Activated naive CD4-positive, alpha-beta T cell treated with Interleukin-2 at 50 U/mL for 16 hours (primary cell): ENCODE data around the gene ZBTB16.
A peak's percentile ranks its signal among the peaks of the same experiment; 100 is the strongest.

ENCODE experiments used
- DNase-seq: peaks from one replicate; pipeline ENCODE4 v3.0.0-alpha.2; 2020

ZBTB16 gene

GRCh38 chr11:114171257-114172054, 111.9 kb downstream of the ZBTB16 start:
- no peak for DNase-seq

GRCh38 chr11:114172055-114172861, 112.7 kb downstream of the ZBTB16 start:
- DNase-seq: no peak

GRCh38 chr11:114172871-114173444, 113.4 kb downstream of the ZBTB16 start:
- DNase-seq: no peak

GRCh38 chr11:114173843-114174242, 114.3 kb downstream of the ZBTB16 start:
- no peak for DNase-seq

GRCh38 chr11:114174712-114175495, 115.4 kb downstream of the ZBTB16 start:
- DNase-seq: no peak

GRCh38 chr11:114175706-114176105, 116.2 kb downstream of the ZBTB16 start:
- DNase-seq: no peak

GRCh38 chr11:114176321-114176720, 116.8 kb downstream of the ZBTB16 start:
- no peak for DNase-seq

GRCh38 chr11:114178656-114179055, 119.1 kb downstream of the ZBTB16 start:
- no peak for DNase-seq

- no peak for DNase-seq
These were observed 119.9 kb downstream of the ZBTB16 start for GRCh38 chr11:114179234-114179941.

- DNase-seq: no peak
These were observed 121.0 kb downstream of the ZBTB16 start for GRCh38 chr11:114180301-114181055.

GRCh38 chr11:114181195-114181594, 121.7 kb downstream of the ZBTB16 start:
- no peak for DNase-seq

GRCh38 chr11:114181752-114182151, 122.2 kb downstream of the ZBTB16 start:
- no peak for DNase-seq

- DNase-seq: no peak
These were observed 123.0 kb downstream of the ZBTB16 start for GRCh38 chr11:114182471-114183043.

GRCh38 chr11:114183044-114183511, 123.6 kb downstream of the ZBTB16 start:
- peak; percentile 63 for DNase-seq

- no peak for DNase-seq
These were observed 125.9 kb downstream of the ZBTB16 start for GRCh38 chr11:114185436-114185835.

- DNase-seq: no peak
These were observed 127.7 kb downstream of the ZBTB16 start for GRCh38 chr11:114187173-114187572.

GRCh38 chr11:114188851-114189570, 129.5 kb downstream of the ZBTB16 start:
- no peak for DNase-seq

- no peak for DNase-seq
These were observed 131.1 kb downstream of the ZBTB16 start for GRCh38 chr11:114190630-114191029.

GRCh38 chr11:114191893-114192292, 132.4 kb downstream of the ZBTB16 start:
- no peak for DNase-seq

- DNase-seq: no peak
These were observed 133.4 kb downstream of the ZBTB16 start for GRCh38 chr11:114192841-114193389.
